Measurements from ENCODE around the gene SLC5A1. TPM values are rescaled to one million over a fixed set of nuclear protein-coding genes. Genes with fewer than 3 reads are reported as not detected.

SLC5A1 gene
- total and polyA plus RNA-seq, 3 donors from 2014 or later = 3.5 to 4.8 (median 4.0) TPM

- Histone ChIP-seq H3K27me3 (no peaks in the 10 kb centered on the region), H3K27ac (no peak overlapping the region), H3K36me3 (ENCODE audit: low read depth, missing control alignments) (no peaks in the 10 kb centered on the region), H3K4me1 (no peaks in the 10 kb centered on the region), H3K4me3 (no peak overlapping the region), H3K9me3 (no peaks in the 10 kb centered on the region)
- WGBS, 2 donors = 54 to 63% methylated on average over 2 of the region's 2 CpGs
- no peak for DNase-seq
- intact Hi-C loops (cut with DNase I; ENCODE audit: low total_unique reads) = no loop called here
- TF ChIP-seq, protein P1, sequence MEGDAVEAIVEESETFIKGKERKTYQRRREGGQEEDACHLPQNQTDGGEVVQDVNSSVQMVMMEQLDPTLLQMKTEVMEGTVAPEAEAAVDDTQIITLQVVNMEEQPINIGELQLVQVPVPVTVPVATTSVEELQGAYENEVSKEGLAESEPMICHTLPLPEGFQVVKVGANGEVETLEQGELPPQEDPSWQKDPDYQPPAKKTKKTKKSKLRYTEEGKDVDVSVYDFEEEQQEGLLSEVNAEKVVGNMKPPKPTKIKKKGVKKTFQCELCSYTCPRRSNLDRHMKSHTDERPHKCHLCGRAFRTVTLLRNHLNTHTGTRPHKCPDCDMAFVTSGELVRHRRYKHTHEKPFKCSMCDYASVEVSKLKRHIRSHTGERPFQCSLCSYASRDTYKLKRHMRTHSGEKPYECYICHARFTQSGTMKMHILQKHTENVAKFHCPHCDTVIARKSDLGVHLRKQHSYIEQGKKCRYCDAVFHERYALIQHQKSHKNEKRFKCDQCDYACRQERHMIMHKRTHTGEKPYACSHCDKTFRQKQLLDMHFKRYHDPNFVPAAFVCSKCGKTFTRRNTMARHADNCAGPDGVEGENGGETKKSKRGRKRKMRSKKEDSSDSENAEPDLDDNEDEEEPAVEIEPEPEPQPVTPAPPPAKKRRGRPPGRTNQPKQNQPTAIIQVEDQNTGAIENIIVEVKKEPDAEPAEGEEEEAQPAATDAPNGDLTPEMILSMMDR (IDR thresholded peaks at IDR 0.05) = no peak
- no peak for TF ChIP-seq POLR2A (IDR thresholded peaks at IDR 0.05)
These were observed 69.3 kb downstream of the SLC5A1 start for GRCh38 chr22:32112380-32112779.

- intact Hi-C loops (cut with DNase I; ENCODE audit: low total_unique reads) = no loop called here
- WGBS, 2 donors = 81 to 89% methylated on average over 10 to 15 of the region's 15 CpGs
- H3K27me3 ChIP-seq = no peaks in the 10 kb centered on the region
- H3K4me3 ChIP-seq = no peak overlapping the region
- DNase-seq = no peak
- no peaks in the 10 kb centered on the region for H3K36me3 ChIP-seq (ENCODE audit: low read depth, missing control alignments)
- no peaks in the 10 kb centered on the region for H3K9me3 ChIP-seq
- no peak for TF ChIP-seq POLR2A (IDR thresholded peaks at IDR 0.05)
- TF ChIP-seq, protein P1 (IDR thresholded peaks at IDR 0.05) = no peak
- no peaks in the 10 kb centered on the region for H3K4me1 ChIP-seq
- no peak overlapping the region for H3K27ac ChIP-seq
These were observed 76.6 kb downstream of the SLC5A1 start for GRCh38 chr22:32119568-32120235.

GRCh38 chr22:32120603-32121002, 77.5 kb downstream of the SLC5A1 start:
- Histone ChIP-seq H3K4me3 (no peak overlapping the region), H3K9me3 (no peaks in the 10 kb centered on the region), H3K36me3 (ENCODE audit: low read depth, missing control alignments) (no peaks in the 10 kb centered on the region), H3K27ac (no peak overlapping the region), H3K27me3 (no peaks in the 10 kb centered on the region), H3K4me1 (no peaks in the 10 kb centered on the region)
- no peak for DNase-seq
- intact Hi-C loops (cut with DNase I; ENCODE audit: low total_unique reads) = no loop called here
- WGBS, 2 donors = 82 to 92% methylated on average over 17 to 20 of the region's 20 CpGs
- TF ChIP-seq POLR2A (IDR thresholded peaks at IDR 0.05) = no peak

DNA sequence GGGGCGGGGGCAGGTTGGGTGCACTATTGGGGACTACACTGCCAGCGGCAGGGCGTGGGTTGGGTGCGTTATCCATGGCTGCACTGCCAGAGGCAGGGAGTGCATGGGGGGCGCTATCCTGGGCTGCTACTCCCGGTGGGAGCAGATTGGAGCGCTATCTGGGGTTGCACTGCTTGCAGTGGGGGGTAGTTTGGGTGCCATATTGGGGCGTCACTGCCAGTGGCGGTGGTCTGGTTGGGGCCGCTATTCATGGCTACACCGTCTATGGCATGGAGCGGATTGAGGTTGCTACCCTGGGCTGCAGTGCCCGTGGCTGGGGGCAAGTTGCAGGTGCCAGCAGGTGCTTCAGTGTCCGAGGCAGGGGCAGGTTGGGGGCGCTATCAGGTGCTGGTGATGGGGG, 79.8 kb downstream of the SLC5A1 start:
- Histone ChIP-seq H3K9me3 (no peaks in the 10 kb centered on the region), H3K27ac (no peak overlapping the region)
- TF ChIP-seq, protein P1 (IDR thresholded peaks at IDR 0.05) = no peak
- TF ChIP-seq POLR2A (IDR thresholded peaks at IDR 0.05) = no peak

DNA sequence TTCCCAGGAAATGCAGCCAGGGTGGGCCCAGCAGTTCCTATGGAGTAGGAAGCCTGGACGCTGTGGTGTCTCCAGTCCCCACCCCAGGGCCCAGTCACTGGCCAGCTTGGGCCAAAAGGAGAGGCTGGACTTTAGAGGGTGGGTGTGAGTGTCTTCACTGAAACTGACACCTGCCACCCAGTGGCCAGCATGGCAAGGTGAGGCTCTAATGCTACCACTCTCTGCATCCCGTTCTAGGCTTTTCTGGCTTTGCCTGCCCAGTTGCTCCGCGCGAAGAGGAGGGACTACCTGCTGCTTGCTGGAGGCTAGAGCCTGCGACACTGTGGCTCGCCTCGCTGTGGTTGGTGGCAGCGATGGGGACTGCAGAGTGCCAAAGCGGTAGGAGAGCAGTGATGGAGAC, 80.6 kb downstream of the SLC5A1 start:
- no peaks in the 10 kb centered on the region for H3K36me3 ChIP-seq (ENCODE audit: low read depth, missing control alignments)
- WGBS, 2 donors = 68 to 74% methylated on average over 8 to 10 of the region's 10 CpGs
- no peaks in the 10 kb centered on the region for H3K9me3 ChIP-seq
- intact Hi-C loops (cut with DNase I; ENCODE audit: low total_unique reads) = no loop called here
- H3K27ac ChIP-seq = no peak overlapping the region
- H3K27me3 ChIP-seq = no peaks in the 10 kb centered on the region
- DNase-seq = no peak
- H3K4me1 ChIP-seq = no peaks in the 10 kb centered on the region
- TF ChIP-seq POLR2A (IDR thresholded peaks at IDR 0.05) = no peak
- TF ChIP-seq, protein P1 (IDR thresholded peaks at IDR 0.05) = no peak
- H3K4me3 ChIP-seq = no peak overlapping the region

More for the DNA sequence above, 79.8 kb downstream of the SLC5A1 start:
- H3K4me3 ChIP-seq = no peak overlapping the region
- intact Hi-C loops (cut with DNase I; ENCODE audit: low total_unique reads) = no loop called here
- no peaks in the 10 kb centered on the region for H3K36me3 ChIP-seq (ENCODE audit: low read depth, missing control alignments)
- H3K27me3 ChIP-seq = no peaks in the 10 kb centered on the region
- DNase-seq = no peak
- WGBS, 2 donors = 91 to 100% methylated on average over 6 to 15 of the region's 15 CpGs
- no peaks in the 10 kb centered on the region for H3K4me1 ChIP-seq
